DLD1 (cell line): ENCODE results near the gene LAMB2.

Experiments used
- in situ Hi-C: cut with HindIII; loops from 2 replicates; pipeline ENCODE4 v1.10.0; 2017; ENCODE audit warnings: low sequenced_read_pairs

Gene LAMB2

DNA sequence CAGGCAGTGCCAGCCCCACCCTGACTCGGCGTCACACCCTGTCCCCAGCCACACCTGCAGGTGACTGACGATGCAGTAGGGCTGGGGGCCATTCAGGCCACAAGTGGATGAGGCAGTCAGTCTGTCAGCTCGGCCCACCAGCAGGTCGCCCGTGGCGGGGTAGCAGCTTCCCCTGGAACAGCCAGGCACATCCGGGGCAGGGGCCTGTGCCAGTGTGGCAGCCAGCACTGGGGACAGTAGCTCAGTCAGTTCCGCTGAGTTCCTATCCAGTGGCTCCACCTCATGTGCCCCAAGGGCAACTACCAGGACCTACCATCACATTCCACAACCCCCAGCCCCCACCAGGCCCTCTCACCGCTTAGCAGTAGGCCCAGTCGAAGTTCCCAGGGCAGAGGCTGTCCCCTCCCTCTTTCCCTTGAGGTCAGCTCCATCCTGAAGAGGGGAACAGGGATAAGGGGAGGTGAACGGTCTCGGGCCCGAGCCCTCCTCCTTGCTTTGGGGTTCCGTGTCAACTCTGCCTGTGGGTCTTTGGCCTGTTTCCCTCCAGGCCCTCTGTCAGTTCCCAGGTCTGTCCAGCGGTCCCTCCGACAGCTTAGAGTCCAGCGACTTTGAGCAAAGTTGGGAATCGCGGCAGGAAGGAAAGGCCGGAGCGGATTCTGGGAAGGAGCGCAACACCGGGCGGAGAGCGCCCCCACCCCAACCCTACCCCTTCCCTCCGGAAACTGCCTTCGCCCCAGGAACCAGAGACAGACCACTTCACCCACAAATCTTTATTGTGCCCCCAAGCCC lies at the start of gene LAMB2:
Gene LAMB2, minus strand, starts transcription at position 614 of the 789 bp plus-strand sequence. Its CDS starts 183 bp downstream, at position 431.
- in situ Hi-C loops: no loop called here

DNA sequence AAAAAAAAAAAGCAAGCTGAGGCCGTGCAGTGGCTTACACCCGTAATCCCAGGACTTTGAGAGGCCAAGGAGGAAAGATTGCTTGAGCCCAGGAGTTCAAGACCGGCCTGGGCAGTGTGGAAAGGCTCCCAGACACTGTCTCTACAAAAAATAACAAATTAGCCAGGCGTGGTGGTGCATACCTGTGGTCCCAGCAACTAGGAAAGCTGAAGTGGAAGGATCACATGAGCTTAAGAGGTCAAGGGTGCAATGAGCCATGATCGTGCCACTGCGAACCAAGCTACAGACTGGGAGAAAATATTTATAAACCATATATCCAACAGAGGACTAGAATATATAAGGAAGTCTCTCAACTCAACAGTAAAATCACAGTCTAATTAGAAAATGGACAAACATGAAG lies 48.5 kb upstream of the LAMB2 start:
- in situ Hi-C loops: no loop called here

DNA sequence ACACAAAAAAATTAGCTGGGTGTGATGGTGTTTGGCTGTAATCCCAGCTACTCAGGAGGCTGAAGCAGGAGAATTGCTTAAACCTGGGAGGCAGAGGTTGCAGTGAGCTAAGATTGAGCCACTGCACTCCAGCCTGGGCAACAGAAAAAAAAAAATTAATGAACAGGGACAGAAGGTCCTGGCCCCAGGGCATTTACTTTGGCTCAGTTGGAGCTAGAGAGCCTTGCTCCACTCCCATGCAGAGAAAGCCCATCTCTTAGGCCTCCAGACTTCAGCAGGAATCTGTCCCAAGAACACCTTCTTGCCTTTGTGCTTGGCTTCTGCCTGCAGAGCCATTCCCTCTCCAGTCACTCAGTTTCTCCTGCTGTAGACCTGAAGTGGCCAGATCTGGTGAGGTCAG lies 47.3 kb upstream of the LAMB2 start:
- in situ Hi-C loops: no loop called here

DNA sequence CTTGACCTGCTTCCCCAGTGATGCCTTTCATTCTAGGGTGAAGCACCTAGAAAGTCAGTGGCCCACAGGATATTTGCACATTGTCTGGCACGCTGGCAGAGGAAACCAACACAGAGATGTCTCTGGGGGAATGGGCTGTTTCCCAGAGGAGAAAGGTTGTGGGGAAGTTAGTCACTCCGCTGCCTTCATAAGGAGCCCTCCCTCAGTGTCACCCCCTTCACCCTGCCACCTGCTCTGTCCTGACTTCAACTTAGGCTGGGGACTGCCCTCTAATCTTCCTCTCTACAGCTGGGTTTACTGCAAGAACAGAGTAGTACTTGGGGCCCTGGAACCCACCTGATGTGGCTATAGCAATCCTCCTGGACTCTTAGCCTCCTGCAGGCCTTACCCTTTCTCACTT lies 44.2 kb upstream of the LAMB2 start:
- in situ Hi-C loops: no loop called here

DNA sequence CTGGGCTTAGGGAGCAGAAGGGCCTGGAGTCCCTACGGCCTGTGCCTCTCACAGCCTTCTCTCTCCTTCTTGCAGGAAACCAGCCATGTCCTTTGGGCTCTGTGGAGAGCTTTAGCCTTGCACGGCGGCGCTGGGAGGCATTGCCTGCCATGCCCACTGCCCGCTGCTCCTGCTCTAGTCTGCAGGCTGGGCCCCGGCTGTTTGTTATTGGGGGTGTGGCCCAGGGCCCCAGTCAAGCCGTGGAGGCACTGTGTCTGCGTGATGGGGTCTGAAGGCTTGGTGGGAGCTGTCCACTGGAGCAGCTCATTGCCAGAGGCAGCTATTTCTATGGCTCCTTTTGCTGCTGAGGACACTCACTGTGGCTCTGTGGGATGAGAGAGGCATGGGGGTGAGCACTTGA lies 42.7 kb upstream of the LAMB2 start:
- in situ Hi-C loops: no loop called here

DNA sequence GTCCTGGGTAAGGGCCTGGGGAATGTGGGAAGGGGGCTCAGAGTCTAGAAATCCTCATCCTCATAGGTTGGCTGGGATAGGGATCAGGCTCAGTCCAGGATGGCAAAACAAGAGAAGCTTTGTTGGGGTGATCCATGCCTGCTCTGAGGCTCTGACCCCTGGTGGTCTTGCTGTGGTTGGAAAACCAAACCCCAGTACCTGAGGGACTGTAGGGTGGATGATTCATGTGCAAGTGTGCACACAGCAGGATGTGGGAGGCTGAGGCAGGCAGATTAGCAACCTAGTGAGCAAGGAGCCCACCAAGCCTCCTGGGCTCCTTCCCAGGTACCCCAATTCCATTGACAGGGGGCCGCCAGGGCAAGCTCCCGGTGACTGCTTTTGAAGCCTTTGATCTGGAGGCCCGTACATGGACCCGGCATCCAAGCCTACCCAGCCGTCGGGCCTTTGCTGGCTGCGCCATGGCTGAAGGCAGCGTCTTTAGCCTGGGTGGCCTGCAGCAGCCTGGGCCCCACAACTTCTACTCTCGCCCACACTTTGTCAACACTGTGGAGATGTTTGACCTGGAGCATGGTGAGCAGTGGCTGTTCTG lies 41.6 kb upstream of the LAMB2 start:
- in situ Hi-C loops: no loop called here

DNA sequence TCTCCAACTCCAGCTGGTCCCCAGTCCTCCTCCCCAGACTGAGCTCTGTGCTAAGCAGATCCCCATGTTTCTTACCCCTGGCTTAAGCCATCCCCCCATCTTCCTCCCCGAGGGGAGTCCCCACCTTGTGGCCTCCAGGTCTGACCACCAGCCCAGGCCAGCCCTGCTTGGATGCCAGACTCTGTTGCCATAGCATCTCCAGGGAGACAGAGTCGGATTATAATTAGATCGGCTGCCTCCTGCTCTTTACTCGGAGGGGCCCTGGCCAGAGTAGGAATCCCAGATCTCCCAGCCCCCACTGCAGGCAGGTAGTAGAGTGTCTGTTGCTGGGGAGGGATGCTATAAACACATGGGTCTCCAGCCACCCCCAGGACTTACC lies 40.9 kb upstream of the LAMB2 start:
- in situ Hi-C loops: no loop called here

DNA sequence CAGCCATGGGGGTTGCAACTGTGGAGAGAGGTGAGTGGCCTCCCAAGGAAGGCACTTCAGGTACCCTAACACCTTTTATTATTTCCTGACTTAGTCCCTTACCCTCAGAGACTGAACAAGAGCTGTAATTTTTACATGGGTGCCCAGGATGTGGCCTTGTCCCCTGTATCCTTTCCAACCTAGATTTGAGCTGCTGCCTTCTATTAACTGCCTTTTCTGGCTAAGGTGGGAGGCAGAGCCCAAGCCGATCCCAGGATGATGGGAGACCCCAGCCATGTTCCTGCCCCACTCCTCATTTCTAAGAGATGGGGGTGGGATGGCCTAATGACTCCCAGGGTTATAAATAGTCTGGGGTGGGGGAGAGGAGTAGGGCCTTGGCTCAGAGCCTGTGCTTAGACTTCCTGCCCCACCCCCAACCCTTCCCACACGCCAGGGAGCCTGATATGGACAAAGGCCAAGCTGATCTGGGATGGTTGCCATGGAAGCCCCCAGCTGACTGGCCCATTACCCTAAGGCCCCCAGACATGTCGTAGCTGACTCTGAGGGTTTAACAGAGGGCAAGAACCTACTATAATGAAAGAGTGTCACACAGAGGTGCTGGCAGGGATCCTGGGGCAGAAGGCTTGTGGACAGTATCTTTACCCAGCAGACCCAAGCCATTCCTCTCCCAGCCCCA lies 40.4 kb upstream of the LAMB2 start:
- in situ Hi-C loops: no loop called here

DNA sequence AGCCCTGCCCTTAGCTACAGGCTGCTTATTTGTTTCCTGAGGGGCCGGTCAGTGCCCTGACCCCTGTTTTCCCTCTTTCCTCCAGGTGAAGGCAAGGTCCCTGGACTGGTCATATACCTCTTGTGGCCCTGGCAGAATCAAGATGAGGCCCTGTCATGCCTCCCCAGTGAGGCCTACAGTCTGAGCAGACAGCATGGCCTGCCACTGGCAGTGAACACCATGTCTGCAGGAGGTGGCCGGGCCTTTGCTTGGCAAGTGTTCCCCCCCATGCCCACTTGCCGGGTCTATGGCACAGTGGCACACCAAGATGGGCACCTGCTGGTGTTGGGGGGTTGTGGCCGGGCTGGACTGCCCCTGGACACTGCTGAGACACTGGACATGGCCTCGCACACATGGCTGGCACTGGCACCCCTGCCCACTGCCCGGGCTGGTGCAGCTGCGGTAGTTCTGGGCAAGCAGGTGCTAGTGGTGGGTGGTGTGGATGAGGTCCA lies 39.7 kb upstream of the LAMB2 start:
- in situ Hi-C loops: no loop called here

DNA sequence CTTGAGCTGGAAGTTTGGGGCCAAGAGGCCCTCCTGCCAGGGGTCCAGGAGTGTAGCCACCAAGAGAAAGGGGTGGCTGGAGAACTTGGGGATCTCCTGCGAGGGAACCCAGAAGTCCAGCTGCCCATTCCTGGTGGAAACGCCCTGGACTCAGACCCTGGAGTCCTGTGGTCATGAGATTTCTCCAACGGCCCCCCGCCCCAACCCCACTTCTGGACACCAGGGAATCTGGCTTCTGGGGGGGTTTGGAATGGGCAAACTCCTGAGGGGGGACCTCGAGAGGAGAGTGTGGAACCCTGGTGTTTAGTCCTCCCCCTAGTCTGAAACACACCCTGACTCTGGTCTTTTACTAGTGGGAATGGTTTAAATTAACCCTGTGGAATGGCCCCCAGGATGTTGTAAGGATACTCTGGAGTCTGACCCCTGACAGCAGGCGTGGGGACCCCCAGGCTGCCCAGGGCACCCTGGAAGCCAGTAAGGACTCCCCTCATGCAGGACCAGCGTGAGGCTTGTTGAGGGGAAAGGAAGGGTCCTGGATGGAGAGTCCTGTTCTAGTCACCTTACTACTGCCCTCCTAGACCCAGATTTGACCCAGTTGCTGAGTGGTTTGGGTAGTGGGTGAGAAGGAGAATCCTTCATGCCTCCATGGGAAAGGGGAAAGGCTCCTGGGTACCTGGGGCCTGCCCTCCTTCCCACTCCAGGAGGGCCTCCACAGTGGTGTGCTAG lies 39.1 kb upstream of the LAMB2 start:
- in situ Hi-C loops: no loop called here

DNA sequence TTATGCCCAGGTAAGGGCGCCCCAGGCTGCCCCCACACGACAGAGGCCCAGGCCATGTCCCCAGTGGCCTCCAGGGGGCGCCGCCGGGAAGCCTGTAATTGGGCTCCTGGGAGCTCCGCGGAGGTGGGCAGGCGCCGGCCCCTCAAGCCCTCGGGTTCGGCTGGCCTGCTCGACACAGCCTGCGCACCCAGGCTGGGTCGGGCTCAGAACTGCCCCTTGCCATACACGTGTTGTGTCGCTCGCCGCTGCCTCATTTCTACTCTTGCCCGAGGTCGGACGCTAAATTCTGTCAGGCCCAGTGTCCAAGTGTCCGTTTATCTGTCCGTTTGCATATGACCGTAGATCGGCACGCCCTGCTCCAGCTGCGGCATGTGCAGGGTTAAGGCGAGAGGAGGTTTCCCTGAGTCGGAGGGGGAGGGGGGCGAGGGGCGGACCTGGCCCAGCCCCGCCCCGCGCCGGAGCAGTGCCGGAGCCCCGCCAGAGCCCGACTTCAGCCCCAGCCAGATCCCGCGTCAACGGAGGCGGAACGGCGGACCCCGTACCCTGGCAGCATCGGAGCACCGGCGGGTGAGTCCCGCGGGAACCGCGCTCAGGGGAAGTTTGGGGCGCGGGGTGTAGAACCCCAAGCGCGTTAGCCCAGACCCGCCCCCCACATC lies 38.4 kb upstream of the LAMB2 start, which contains the start of gene KLHDC8B:
Gene KLHDC8B, plus strand, starts transcription at position 480 of the 656 bp plus-strand sequence. CDS start 1,172 bp downstream, outside the sequence.
- in situ Hi-C loops: no loop called here

DNA sequence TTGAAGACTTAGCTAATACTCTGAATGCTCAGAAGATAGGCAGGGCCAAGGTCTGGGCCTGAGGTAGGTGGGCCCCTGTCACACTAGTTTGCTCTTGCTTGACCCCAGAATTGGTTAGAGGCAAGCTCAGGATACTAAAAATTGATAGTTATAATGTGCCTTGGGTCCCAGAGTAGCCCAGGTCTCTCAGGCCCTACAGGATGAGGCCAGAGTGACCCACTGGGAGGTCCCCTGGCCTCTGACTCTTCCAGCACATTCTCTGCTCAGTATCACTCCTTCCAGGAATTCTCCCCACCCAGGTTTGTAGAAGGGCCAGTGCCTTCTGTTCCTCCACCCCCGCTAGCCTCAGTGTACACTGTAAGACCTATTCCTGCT lies 37.9 kb upstream of the LAMB2 start:
- in situ Hi-C loops: no loop called here

DNA sequence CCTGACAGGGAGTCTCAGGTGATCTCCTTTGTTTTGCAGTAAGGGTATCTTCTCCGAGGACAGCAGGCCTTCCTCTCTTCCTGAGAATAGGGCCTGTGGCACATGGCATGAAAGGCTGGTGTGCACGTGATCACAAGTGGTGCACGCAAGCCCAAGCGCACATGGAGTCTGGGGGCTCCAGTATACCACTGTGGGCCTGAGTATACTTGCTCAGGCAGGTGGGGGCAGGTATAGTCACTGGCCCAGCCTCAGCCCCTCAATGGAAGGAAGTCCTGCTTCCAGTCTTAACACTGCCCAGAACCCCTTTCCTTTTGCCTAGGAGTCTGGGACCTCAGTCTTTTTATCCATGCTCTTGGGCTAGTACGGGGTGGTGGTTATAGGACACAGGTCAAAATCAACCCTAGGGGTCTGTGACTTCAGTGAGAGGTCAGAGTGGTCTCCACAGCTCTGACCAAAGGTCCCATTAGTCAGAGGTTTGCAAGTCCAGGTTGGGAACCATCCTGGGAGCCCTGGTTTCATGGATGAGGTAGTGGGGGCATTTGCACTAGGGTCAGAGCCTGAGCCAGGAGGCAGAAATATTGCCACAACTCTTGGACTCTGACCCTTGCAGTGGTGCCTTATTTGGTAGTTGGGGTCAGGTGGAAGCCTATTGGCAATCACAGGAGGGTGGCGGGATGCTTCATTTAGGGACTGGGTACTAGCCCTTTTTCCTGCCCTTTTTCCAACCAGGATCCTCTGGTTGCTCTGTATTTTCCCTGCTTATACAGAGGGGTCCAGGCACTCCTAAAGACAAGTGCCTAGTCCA lies 34.1 kb upstream of the LAMB2 start:
- in situ Hi-C loops: no loop called here

DNA sequence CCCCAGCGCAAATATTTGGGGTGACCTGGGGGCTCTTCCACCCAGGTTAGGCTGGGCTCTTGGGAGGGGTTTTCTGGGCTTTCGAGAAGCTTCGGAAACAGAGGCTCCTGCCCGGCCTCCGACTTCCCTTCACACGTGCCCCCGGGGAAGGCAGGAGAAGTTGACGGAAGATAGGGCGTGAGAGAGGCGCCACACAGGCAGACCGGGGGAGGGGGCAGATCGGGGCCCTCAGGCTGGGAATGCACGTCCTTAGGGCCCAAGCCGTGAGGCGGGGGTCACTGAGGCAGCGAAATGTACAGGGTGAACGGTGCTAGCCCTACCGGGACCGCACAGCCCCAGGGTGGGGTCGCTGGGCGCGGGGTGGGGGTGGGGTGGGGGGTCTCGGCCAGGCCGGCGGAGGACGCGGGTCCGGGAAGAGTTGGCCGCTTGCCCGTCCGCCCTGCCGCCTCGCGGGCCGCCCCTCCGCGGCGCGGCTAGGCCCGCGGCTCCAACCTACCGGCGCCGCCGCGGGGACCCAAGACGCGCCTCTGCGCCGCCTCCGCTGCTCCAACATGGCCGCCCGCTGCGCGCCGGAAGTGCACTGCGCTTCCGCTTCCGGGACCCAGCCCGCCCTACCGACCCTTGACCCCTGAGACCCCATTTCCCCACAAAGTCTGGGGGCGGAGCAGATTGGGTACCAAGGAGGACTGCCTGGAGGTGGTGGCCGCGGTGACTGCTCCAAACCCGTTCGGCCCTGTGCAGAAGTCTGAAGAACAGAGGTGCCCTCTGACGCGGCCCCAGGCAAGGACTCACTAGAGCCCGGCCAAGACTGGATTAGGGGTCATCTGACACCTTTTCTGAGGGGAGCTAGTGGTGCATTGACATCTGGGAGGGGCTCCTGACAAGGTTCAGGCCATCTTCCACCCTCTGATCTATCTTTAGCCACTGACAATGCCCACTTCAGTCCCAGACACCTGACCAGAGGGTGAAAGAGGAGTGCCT lies 33.2 kb upstream of the LAMB2 start, which contains the start of gene CCDC71:
Gene CCDC71, minus strand, starts transcription at position 561 of the 981 bp plus-strand sequence. CDS start 2,123 bp downstream, outside the sequence.
- in situ Hi-C loops: no loop called here

DNA sequence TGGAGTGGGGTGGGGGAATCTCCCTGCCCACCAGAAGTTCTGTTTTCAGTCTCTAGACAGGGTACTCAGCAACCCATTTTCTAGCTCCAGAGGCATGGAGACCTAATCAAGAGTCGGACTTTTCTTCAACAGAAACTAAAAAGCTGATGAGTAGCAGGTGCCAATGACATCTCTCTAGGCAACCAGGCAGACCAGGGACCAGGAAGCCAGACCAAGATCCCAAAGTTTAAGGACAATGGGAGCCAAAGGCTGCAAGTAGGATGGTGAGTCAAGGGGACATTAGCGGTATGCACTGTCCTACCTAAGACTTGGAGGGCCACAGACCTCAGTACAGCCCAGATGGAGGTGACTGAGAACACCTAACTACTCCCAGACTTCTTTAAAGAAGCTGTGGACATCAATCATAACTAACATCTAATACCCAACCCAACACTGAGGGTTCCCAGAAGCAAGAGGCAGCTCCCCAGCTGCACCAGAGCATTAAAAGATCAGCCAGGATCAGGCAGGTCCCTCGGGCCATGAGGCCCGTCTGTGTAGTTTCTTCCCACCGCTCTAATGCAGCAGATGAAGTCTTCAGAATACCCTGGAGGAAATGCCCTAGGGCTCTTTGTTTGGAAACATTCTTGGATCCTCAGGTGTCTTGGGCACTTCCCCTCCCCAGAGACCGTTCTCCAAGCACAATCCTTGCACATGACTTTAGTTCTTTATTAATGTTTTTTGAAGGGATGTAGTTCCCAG lies 32.3 kb upstream of the LAMB2 start:
- in situ Hi-C loops: no loop called here

DNA sequence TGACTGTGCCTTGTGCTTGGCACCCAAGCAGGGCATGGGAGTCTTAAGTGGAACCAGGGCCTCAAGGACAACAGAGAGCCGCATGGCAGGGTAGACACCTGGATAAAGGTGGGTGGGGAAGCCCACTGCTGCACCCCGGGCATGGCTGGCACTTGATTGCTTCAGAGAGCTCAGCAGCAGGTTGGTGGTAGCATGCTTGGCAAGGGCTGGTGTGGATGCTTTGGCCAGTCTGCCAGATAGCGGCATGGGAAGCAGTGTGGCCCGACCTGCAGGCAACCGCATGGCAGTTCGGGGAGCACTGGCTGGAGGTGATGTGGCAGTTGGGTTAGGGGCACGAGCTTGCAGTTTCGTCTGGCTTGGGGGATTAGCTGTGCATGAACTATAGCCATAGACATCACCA lies 30.8 kb upstream of the LAMB2 start:
- in situ Hi-C loops: no loop called here

DNA sequence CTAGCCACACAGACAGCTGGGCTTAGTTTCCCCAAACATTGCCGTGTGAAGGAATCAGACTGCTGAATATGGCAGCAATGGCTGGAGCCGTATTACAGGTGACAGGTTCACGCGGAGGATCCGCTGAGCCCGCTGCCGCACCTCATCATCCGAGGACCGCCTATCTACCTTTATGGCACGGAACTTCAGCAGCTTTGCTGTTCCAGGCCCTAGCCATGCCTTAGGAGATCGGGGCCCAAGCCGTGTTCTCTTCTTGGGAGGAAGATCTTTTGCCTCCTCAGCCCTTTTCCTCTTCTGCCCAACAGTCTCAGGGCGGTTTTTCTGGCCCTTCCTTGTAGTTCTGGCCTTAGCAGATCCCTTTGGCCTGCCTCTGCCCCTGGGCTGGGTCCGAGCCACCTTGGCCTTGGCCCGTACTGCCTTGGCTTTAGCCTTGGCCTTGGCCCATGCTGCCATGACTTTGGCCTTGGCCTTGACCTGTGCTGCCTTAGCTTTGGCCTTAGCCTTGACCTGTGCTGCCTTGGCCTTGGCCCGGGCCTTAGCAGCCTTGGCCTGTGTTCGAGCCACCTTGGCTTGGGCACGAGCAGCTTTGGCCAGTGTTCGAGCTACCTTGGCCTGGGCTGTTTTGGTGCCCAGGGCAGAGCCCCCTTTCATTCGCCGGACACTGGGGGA lies 30.0 kb upstream of the LAMB2 start:
- in situ Hi-C loops: no loop called here
